HEK293 (cell line): ENCODE measurements around the gene CBFB.

Source experiments
- EGR2 ChIP-seq: fragments of 450-650 bp; formaldehyde crosslinking; IDR thresholded peaks from 2 replicates; pipeline ENCODE4 v1.5.1; 2016; ENCODE audit warnings: low read depth, missing biosample characterization, missing genetic modification characterization
- FEZF1 ChIP-seq: fragments of 450-650 bp; formaldehyde crosslinking; IDR thresholded peaks from 2 replicates; pipeline ENCODE4 v1.5.1; 2016; ENCODE audit warnings: missing biosample characterization, missing genetic modification characterization
- GFI1B ChIP-seq: fragments of 450-650 bp; formaldehyde crosslinking; IDR thresholded peaks from 2 replicates; pipeline ENCODE4 v1.5.1; 2016; ENCODE audit warnings: missing biosample characterization, missing genetic modification characterization
- SETDB1 ChIP-seq: IDR thresholded peaks from one replicate; pipeline ENCODE4 v1.6.1; 2017; ENCODE audit warnings: mild to moderate bottlenecking, low read length, moderate library complexity, mixed read lengths; ENCODE audit not compliant: insufficient read length
- ZNF10 ChIP-seq: fragments of 450-650 bp; formaldehyde crosslinking; IDR thresholded peaks from 2 replicates; pipeline ENCODE4 v1.5.1; 2017; ENCODE audit warnings: missing biosample characterization, missing genetic modification characterization
- ZNF121 ChIP-seq: fragments of 450-650 bp; formaldehyde crosslinking; IDR thresholded peaks from 2 replicates; pipeline ENCODE4 v1.5.1; 2016; ENCODE audit warnings: missing biosample characterization, missing genetic modification characterization
- ZNF324 ChIP-seq: fragments of 450-650 bp; formaldehyde crosslinking; IDR thresholded peaks from 2 replicates; pipeline ENCODE4 v1.5.1; 2016; ENCODE audit warnings: missing biosample characterization, missing genetic modification characterization
- ZNF560 ChIP-seq: fragments of 450-650 bp; formaldehyde crosslinking; IDR thresholded peaks from 2 replicates; pipeline ENCODE4 v1.5.1; 2017; ENCODE audit warnings: missing biosample characterization, missing genetic modification characterization, borderline replicate concordance
- ZNF776 ChIP-seq: fragments of 450-650 bp; formaldehyde crosslinking; IDR thresholded peaks from 2 replicates; pipeline ENCODE4 v1.5.0; 2017; ENCODE audit warnings: missing biosample characterization, missing genetic modification characterization, borderline replicate concordance
- ZNF830 ChIP-seq: fragments of 450-650 bp; IDR thresholded peaks from 2 replicates; pipeline ENCODE4 v1.5.0; 2018; ENCODE audit warnings: missing biosample characterization, missing genetic modification characterization, low read depth, mild to moderate bottlenecking, moderate library complexity
- ZSCAN30 ChIP-seq: fragments of 450-650 bp; IDR thresholded peaks from 2 replicates; pipeline ENCODE4 v1.5.1; 2018; ENCODE audit warnings: missing biosample characterization, mild to moderate bottlenecking, missing genetic modification characterization, moderate library complexity
- TF ChIP-seq, protein P1 (sequence below): fragments of 450-650 bp; formaldehyde crosslinking; IDR thresholded peaks from 2 replicates; pipeline ENCODE4 v1.5.1; 2016; ENCODE audit warnings: missing biosample characterization, missing genetic modification characterization
- TF ChIP-seq, protein P2 (sequence below): fragments of 450-650 bp; IDR thresholded peaks from 2 replicates; pipeline ENCODE4 v1.5.1; 2018; ENCODE audit warnings: missing biosample characterization, missing genetic modification characterization
- TF ChIP-seq, protein P3 (sequence below): fragments of 450-650 bp; formaldehyde crosslinking; conservative IDR thresholded peaks from 2 replicates; pipeline ENCODE4 v1.5.1; 2016; ENCODE audit warnings: low read depth, missing biosample characterization, missing genetic modification characterization

DNA sequence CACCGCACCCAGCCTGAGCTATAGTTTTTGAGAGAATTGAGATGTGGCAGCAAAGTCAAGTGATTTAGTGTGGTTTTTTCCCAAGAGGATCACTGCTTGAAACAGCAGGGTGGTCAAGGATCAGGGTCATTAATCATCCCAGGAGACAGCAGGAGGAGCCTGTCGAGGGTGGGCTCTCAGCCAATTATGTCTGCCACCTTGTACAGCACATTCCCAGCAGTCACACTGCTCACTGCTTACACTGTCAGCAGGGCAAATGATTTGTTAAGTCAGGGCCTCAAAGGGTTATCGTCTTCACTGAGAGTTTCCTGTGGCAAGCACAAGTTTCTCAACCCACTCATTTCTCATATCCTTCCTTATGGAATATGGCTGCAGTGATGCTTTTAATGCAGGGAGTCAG lies 108.7 kb downstream of the CBFB start:
- TF ChIP-seq, protein P1, sequence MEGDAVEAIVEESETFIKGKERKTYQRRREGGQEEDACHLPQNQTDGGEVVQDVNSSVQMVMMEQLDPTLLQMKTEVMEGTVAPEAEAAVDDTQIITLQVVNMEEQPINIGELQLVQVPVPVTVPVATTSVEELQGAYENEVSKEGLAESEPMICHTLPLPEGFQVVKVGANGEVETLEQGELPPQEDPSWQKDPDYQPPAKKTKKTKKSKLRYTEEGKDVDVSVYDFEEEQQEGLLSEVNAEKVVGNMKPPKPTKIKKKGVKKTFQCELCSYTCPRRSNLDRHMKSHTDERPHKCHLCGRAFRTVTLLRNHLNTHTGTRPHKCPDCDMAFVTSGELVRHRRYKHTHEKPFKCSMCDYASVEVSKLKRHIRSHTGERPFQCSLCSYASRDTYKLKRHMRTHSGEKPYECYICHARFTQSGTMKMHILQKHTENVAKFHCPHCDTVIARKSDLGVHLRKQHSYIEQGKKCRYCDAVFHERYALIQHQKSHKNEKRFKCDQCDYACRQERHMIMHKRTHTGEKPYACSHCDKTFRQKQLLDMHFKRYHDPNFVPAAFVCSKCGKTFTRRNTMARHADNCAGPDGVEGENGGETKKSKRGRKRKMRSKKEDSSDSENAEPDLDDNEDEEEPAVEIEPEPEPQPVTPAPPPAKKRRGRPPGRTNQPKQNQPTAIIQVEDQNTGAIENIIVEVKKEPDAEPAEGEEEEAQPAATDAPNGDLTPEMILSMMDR (tag by site-specific recombination): no peak
- TF ChIP-seq GFI1B (tag by site-specific recombination): no peak
- no peak for TF ChIP-seq ZNF776 (tag by site-specific recombination)
- no peak for TF ChIP-seq ZNF560 (tag by site-specific recombination)
- TF ChIP-seq ZNF10: no peak
- TF ChIP-seq, protein P2, sequence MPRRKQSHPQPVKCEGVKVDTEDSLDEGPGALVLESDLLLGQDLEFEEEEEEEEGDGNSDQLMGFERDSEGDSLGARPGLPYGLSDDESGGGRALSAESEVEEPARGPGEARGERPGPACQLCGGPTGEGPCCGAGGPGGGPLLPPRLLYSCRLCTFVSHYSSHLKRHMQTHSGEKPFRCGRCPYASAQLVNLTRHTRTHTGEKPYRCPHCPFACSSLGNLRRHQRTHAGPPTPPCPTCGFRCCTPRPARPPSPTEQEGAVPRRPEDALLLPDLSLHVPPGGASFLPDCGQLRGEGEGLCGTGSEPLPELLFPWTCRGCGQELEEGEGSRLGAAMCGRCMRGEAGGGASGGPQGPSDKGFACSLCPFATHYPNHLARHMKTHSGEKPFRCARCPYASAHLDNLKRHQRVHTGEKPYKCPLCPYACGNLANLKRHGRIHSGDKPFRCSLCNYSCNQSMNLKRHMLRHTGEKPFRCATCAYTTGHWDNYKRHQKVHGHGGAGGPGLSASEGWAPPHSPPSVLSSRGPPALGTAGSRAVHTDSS (tag by site-specific recombination): no peak
- TF ChIP-seq ZNF830 (tag by site-specific recombination): no peak
- TF ChIP-seq ZNF121 (tag by site-specific recombination): no peak
- TF ChIP-seq ZNF324 (tag by site-specific recombination): no peak
- no peak for TF ChIP-seq FEZF1 (tag by site-specific recombination)
- no peak for TF ChIP-seq SETDB1
- TF ChIP-seq EGR2 (tag by site-specific recombination): no peak
- no peak for TF ChIP-seq ZSCAN30
- TF ChIP-seq, protein P3, sequence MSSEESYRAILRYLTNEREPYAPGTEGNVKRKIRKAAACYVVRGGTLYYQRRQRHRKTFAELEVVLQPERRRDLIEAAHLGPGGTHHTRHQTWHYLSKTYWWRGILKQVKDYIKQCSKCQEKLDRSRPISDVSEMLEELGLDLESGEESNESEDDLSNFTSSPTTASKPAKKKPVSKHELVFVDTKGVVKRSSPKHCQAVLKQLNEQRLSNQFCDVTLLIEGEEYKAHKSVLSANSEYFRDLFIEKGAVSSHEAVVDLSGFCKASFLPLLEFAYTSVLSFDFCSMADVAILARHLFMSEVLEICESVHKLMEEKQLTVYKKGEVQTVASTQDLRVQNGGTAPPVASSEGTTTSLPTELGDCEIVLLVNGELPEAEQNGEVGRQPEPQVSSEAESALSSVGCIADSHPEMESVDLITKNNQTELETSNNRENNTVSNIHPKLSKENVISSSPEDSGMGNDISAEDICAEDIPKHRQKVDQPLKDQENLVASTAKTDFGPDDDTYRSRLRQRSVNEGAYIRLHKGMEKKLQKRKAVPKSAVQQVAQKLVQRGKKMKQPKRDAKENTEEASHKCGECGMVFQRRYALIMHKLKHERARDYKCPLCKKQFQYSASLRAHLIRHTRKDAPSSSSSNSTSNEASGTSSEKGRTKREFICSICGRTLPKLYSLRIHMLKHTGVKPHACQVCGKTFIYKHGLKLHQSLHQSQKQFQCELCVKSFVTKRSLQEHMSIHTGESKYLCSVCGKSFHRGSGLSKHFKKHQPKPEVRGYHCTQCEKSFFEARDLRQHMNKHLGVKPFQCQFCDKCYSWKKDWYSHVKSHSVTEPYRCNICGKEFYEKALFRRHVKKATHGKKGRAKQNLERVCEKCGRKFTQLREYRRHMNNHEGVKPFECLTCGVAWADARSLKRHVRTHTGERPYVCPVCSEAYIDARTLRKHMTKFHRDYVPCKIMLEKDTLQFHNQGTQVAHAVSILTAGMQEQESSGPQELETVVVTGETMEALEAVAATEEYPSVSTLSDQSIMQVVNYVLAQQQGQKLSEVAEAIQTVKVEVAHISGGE (tag by site-specific recombination): no peak
